MCF 10A (cell line): ENCODE measurements around the gene MCTS1. TPM values are rescaled to one million over a fixed set of nuclear protein-coding genes. Genes with fewer than 3 reads are reported as not detected.
A peak's percentile ranks its signal among the peaks of the same experiment; 100 is the strongest.

ENCODE experiments used
- BruUV-seq: library from RNA; stranded (reverse); fragments of 400-500 nt; replicated peaks from 2 replicates; lab custom pipeline; 2021; lab: Mats Ljungman, UMichigan
- CTCF ChIA-PET: fragments of 300-600 bp; sonication (Branson Sonifier 250); formaldehyde crosslinking; extraction: SDS; loops from one replicate; lab custom pipeline; 2021; ENCODE audit warnings: antibody characterized with exemption, inconsistent platforms; lab: Yijun Ruan, JAX
- POLR2A ChIA-PET: fragments of 300-600, 350-650 bp; sonication (Branson Sonifier 250); formaldehyde crosslinking; extraction: SDS; loops from one replicate; lab custom pipeline; 2020; ENCODE audit warnings: antibody characterized with exemption, inconsistent platforms; lab: Yijun Ruan, JAX
- DNase-seq: peaks from one replicate; pipeline ENCODE4 v3.0.0-alpha.2; 2018; ENCODE audit not compliant: unreplicated experiment
- H3K27ac Mint-ChIP-seq: one replicate; pipeline ENCODE4 v1.8.0; 2022; ENCODE audit warnings: mild to moderate bottlenecking, low read depth, mixed read lengths; ENCODE audit not compliant: unreplicated experiment
- H3K27me3 Mint-ChIP-seq: one replicate; pipeline ENCODE4 v1.8.0; 2022; ENCODE audit warnings: mixed read lengths; ENCODE audit not compliant: insufficient read depth, unreplicated experiment
- H3K36me3 Mint-ChIP-seq: one replicate; pipeline ENCODE4 v1.8.0; 2022; ENCODE audit warnings: mild to moderate bottlenecking, moderate library complexity, mixed read lengths; ENCODE audit not compliant: insufficient read depth, unreplicated experiment
- H3K4me1 Mint-ChIP-seq: one replicate; pipeline ENCODE4 v1.8.0; 2022; ENCODE audit warnings: mixed read lengths; ENCODE audit not compliant: insufficient read depth, unreplicated experiment
- H3K4me3 Mint-ChIP-seq: one replicate; pipeline ENCODE4 v1.8.0; 2022; ENCODE audit warnings: mild to moderate bottlenecking, moderate library complexity, mixed read lengths; ENCODE audit not compliant: unreplicated experiment
- H3K9me3 Mint-ChIP-seq: one replicate; pipeline ENCODE4 v1.8.0; 2022; ENCODE audit warnings: mixed read lengths; ENCODE audit not compliant: unreplicated experiment
- CTCF ChIP-seq: fragments of 200-600 bp; IDR thresholded peaks from one replicate; pipeline ENCODE4 v1.8.0; 2022; ENCODE audit warnings: antibody characterized with exemption, mild to moderate bottlenecking; ENCODE audit not compliant: unreplicated experiment
- intact Hi-C: fragments of 100-400 bp; cut with micrococcal nuclease; formaldehyde crosslinking; loops from 2 replicates; pipeline ENCODE4 v1.14.1; 2022
- total RNA-seq: library from RNA; stranded (reverse); gene quantifications from 2 replicates; pipeline ENCODE4 v1.2.3, GENCODE V29; 2022

Gene MCTS1
- total RNA-seq, 1 experiment from 2014 or later: 64.9 TPM

- Mint-ChIP-seq H3K4me3 (no peak overlapping the region), H3K36me3 (peaks cover 35% of the 10 kb centered on the region), H3K4me1 (no peaks in the 10 kb centered on the region), H3K9me3 (no peaks in the 10 kb centered on the region), H3K27me3 (peaks cover 1% of the 10 kb centered on the region), H3K27ac (no peak overlapping the region)
- intact Hi-C loops: no loop called here
- ChIA-PET POLR2A (interaction anchor here (1.4 to 1.5 kb wide), 2 partner anchors 55 to 56 kb away, joined by 3 read pairs; no protein-coding TSS in a partner anchor), CTCF (no interaction called here)
- no TSS peak for BruUV-seq
- no peak for TF ChIP-seq CTCF
- no peak for DNase-seq
These were observed 14.2 kb downstream of the MCTS1 start for GRCh38 chrX:120617996-120618630.

- peak; percentile 45 for DNase-seq
- H3K36me3 Mint-ChIP-seq: peaks cover 7% of the 10 kb centered on the region
- H3K4me3 Mint-ChIP-seq: no peak overlapping the region
- H3K27ac Mint-ChIP-seq: no peak overlapping the region
- ChIA-PET CTCF (no interaction called here), POLR2A (interaction anchor here (0.9 to 2.9 kb wide), 3 partner anchors 11 to 65 kb away, joined by 3 to 7 read pairs (median 4); partner anchors contain the start of gene CUL4B)
- peaks cover 12% of the 10 kb centered on the region for H3K27me3 Mint-ChIP-seq
- no TSS peak for BruUV-seq
- no peaks in the 10 kb centered on the region for H3K4me1 Mint-ChIP-seq
- intact Hi-C loops: no loop called here
- no peaks in the 10 kb centered on the region for H3K9me3 Mint-ChIP-seq
- no peak for TF ChIP-seq CTCF
These were observed 21.5 kb downstream of the MCTS1 start for GRCh38 chrX:120625371-120625770.

- H3K4me3 Mint-ChIP-seq: peak within 1 kb of the TSS; percentile 85
- POLR2A ChIA-PET: interaction anchor here (0.6 to 2.6 kb wide), 4 partner anchors 24 to 71 kb away, joined by 3 to 12 read pairs (median 3); partner anchors contain the start of genes CUL4B and MCTS1
- DNase-seq: peak; percentile 92
- intact Hi-C loops: no loop called here
- BruUV-seq: no TSS peak
- no peaks in the 10 kb centered on the region for H3K27me3 Mint-ChIP-seq
- no peaks in the 10 kb centered on the region for H3K36me3 Mint-ChIP-seq
- CTCF ChIA-PET: no interaction called here
- H3K9me3 Mint-ChIP-seq: no peaks in the 10 kb centered on the region
- H3K27ac Mint-ChIP-seq: peak within 1 kb of the TSS; percentile 95
- no peak for TF ChIP-seq CTCF
- H3K4me1 Mint-ChIP-seq: no peaks in the 10 kb centered on the region
These were observed 26.0 kb downstream of the MCTS1 start, which contains the start of gene C1GALT1C1 for GRCh38 chrX:120629667-120630537. Gene C1GALT1C1, minus strand, starts transcription at chrX:120630054. Its CDS starts 2,888 bp downstream, at chrX:120627166.

- H3K4me3 Mint-ChIP-seq: no peak overlapping the region
- peaks cover 8% of the 10 kb centered on the region for H3K9me3 Mint-ChIP-seq
- intact Hi-C loops: no loop called here
- no peak for DNase-seq
- H3K36me3 Mint-ChIP-seq: no peaks in the 10 kb centered on the region
- no peaks in the 10 kb centered on the region for H3K4me1 Mint-ChIP-seq
- no peaks in the 10 kb centered on the region for H3K27me3 Mint-ChIP-seq
- CTCF ChIA-PET: interaction anchor here (0.6 to 0.8 kb wide), 3 partner anchors 25 to 60 kb away, joined by 3 to 4 read pairs (median 3); partner anchors contain the start of gene MCTS1
- POLR2A ChIA-PET: no interaction called here
- no peak overlapping the region for H3K27ac Mint-ChIP-seq
- no TSS peak for BruUV-seq
- TF ChIP-seq CTCF: no peak
These were observed 34.7 kb downstream of the MCTS1 start for GRCh38 chrX:120638619-120639018.
